VCaP (cell line): ENCODE results near the gene EDC4.

ENCODE experiments used
- H3K27ac ChIP-seq: fragments of 450-650 bp; 2 replicates; pipeline ENCODE4 v1.5.1; 2017
- TF ChIP-seq, protein P1 (sequence below): fragments of 450-650 bp; conservative IDR thresholded peaks from 2 replicates; pipeline ENCODE4 v1.5.1; 2017; ENCODE audit warnings: mild to moderate bottlenecking, moderate library complexity

The EDC4 gene

DNA sequence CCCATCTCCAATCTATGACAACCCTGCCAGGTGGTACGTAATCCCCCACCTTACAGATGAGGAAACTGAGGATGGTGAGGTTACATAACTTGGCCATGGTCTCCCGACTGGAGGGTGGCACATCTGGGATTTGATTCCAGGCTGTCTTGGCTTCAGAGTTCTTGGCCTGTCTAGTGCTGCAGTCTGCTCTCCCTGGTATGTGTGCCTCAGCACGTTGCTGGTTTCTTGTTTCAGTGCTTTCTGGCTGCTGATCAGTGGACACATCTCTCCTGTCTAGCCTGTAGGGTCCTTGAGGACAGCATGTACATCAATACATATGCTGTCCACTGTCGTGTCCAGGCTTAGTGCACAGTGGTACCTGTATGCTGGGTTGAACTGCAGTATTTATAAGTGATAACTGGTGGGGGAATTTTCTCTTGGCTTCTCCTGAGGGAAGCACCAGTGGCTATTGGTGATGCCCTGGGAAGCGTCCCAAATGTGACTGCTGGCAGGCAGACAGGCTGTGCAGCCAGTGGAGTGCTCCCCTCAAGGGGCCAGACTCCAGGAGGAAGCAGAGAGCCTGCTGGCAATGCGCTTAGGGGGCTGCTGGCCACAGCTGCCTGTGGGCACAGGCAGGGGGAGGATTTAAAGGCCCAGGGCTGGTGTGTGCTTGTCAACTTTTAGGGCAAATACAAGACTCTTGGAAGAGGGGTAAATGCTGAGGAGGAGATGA is 44.4 kb downstream of the EDC4 start:
- no peak overlapping the region for H3K27ac ChIP-seq
- TF ChIP-seq, protein P1, sequence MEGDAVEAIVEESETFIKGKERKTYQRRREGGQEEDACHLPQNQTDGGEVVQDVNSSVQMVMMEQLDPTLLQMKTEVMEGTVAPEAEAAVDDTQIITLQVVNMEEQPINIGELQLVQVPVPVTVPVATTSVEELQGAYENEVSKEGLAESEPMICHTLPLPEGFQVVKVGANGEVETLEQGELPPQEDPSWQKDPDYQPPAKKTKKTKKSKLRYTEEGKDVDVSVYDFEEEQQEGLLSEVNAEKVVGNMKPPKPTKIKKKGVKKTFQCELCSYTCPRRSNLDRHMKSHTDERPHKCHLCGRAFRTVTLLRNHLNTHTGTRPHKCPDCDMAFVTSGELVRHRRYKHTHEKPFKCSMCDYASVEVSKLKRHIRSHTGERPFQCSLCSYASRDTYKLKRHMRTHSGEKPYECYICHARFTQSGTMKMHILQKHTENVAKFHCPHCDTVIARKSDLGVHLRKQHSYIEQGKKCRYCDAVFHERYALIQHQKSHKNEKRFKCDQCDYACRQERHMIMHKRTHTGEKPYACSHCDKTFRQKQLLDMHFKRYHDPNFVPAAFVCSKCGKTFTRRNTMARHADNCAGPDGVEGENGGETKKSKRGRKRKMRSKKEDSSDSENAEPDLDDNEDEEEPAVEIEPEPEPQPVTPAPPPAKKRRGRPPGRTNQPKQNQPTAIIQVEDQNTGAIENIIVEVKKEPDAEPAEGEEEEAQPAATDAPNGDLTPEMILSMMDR, result no peak

DNA sequence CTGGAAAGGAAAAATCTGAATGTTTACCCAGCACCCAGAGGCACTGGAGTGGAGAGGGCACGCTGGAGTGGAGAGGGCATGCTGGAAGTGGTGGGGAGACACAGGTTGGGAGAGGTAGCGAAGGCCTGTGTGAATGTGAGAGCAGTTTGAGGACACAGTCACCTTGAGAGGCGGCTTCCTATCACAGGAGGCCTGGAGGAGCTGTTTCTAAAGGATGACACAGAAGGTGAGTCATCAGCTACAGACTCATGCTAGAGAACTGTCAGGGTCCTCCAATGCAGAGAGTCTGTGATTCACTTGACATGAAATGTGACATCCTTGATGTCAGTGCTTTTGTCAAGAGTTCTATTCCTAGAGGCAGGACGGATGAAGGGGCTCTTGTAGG is 45.0 kb downstream of the EDC4 start:
- TF ChIP-seq, protein P1, result no peak
- no peak overlapping the region for H3K27ac ChIP-seq

DNA sequence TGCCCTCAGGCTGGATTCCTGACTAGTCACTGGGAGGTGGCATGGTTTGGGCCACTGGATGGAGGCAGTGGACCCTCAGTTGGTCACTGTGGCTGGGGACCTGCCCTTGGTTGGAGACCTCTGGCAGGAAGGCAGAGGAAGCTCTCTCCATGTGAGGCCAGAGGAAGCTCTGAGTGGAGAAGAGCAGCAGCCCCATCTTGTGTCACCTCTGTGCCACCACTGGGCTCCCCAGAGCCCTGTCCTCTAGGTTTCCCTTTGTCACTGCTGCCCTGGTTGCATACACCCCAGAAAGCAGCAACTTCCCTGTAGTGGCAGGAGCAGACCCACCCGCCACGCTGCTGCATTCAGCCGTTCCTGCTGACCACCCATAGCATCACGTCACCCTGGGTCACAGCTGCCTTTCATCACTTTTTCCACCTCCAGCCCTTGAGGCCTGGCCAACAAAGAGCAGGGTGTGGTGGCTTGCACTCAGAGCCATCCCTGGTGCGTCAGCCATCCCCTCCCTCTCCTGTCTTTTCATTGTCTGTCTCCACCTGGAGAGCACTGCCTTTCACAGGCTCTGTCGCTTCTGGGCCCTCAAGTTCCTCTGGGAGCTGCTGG is 46.9 kb downstream of the EDC4 start:
- TF ChIP-seq, protein P1, result no peak
- no peak overlapping the region for H3K27ac ChIP-seq

GRCh38 chr16:67922221-67922620 is 49.4 kb downstream of the EDC4 start:
- TF ChIP-seq, protein P1, result no peak
- peak overlapping the region; percentile 36 for H3K27ac ChIP-seq

- TF ChIP-seq, protein P1, result no peak
- H3K27ac ChIP-seq, result peak overlapping the region; percentile 36
Measured at GRCh38 chr16:67922740-67923139, 49.9 kb downstream of the EDC4 start.

GRCh38 chr16:67923414-67924116 is 50.7 kb downstream of the EDC4 start:
- TF ChIP-seq, protein P1, result no peak
- H3K27ac ChIP-seq, result peak overlapping the region; percentile 36; the same call in 1 of the 2 replicates

DNA sequence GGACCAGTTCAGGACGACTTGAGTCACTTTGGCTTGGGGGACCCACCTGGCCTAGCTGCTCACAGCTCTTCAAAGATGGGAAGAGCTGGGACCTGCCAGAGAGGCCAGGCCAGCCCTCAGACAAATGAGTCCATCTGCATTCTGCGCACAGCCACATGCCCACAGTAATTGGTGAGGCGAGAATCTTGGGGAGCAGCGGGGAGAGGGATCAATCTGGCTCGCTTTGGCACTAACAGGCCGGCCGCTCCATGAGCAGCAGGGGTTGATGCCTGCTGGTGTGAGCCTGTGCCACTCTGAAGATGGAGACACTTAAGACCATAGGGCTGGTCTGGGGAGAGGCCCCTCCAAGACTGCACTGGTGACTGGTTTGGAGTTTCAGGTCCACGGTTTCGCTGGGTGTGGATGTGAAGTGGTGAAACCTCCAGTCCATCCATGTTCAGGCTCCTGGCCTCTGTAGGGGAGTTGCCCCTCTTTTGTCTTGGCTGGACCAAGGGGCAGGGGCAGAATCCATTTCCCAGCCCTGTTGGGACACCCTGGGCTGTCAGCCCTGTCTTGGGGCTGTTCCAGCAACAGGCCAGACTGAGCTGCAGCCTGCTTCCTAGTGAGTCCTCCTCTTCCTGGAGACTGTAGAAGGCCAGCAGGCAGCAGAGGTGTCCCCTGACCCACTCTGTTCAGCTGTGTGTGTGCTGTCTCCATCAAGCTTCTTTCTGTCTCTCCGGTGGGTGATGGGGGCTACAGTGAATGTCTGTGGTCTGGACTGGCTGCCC is 51.5 kb downstream of the EDC4 start:
- peak overlapping the region; percentile 89; the same call in 1 of the 2 replicates for H3K27ac ChIP-seq
- TF ChIP-seq, protein P1, result no peak
